Activated CD4-positive, alpha-beta memory T cell treated with anti-CD3 and anti-CD28 coated beads for 36 hours (primary cell): ENCODE measurements around the gene WDR26. TPM values are rescaled to one million over a fixed set of nuclear protein-coding genes. Genes with fewer than 3 reads are reported as not detected.
"Not testable (repeated sequence)": the region's sequence is repeated elsewhere in the genome, so short reads cannot be mapped to it uniquely, and the experiment has no call there.

Experiments used
- CTCF ChIA-PET: fragments of 350-600 bp; sonication (Branson Sonifier 250); formaldehyde crosslinking; loops from one replicate; lab custom pipeline; 2021; ENCODE audit warnings: antibody characterized with exemption, inconsistent platforms; lab: Charles Lee
- POLR2A ChIA-PET: fragments of 350-600 bp; sonication (Branson Sonifier 250); formaldehyde crosslinking; loops from one replicate; lab custom pipeline; 2021; ENCODE audit warnings: antibody characterized with exemption; lab: Charles Lee
- DNase-seq: peaks from one replicate; pipeline ENCODE4 v3.0.0-alpha.2; 2020
- H3K27ac Mint-ChIP-seq: one replicate; pipeline ENCODE4 v1.8.0; 2021; ENCODE audit warnings: mixed read lengths
- H3K27me3 Mint-ChIP-seq: one replicate; pipeline ENCODE4 v1.8.0; 2021; ENCODE audit warnings: mixed read lengths
- H3K36me3 Mint-ChIP-seq: one replicate; pipeline ENCODE4 v1.8.0; 2021; ENCODE audit warnings: mixed read lengths
- H3K4me1 Mint-ChIP-seq: one replicate; pipeline ENCODE4 v1.8.0; 2021; ENCODE audit warnings: low read depth, mixed read lengths
- H3K4me3 Mint-ChIP-seq: one replicate; pipeline ENCODE4 v1.8.0; 2021; ENCODE audit warnings: mild to moderate bottlenecking, mixed read lengths
- H3K9me3 Mint-ChIP-seq: one replicate; pipeline ENCODE4 v1.8.0; 2021; ENCODE audit warnings: mixed read lengths
- intact Hi-C: fragments of 100-400 bp; cut with micrococcal nuclease; formaldehyde crosslinking; loops from one replicate; pipeline ENCODE4 v1.15.1; 2023
- total RNA-seq, 2 experiments: library from RNA; stranded (reverse); gene quantifications; one replicate each; pipeline ENCODE4 v1.2.3, GENCODE V29; 2021

WDR26 gene
- total RNA-seq, 2 experiments from 2014 or later = 69.2 to 72.2 TPM

GRCh38 chr1:224433701-224434672, 610 bp downstream of the WDR26 start:
- peak; percentile 56 for DNase-seq
- intact Hi-C loops = loop anchor here (1.0 to 10.0 kb wide), 8 partner anchors 23 to 1571 kb away; partner anchors contain the start of genes CAPN2 and DEGS1
- peaks cover 52% of the 10 kb centered on the region for H3K4me1 Mint-ChIP-seq
- H3K9me3 Mint-ChIP-seq = no peaks in the 10 kb centered on the region
- H3K27me3 Mint-ChIP-seq = no peaks in the 10 kb centered on the region
- H3K27ac Mint-ChIP-seq = peak overlapping the region; percentile 97
- H3K4me3 Mint-ChIP-seq = peak overlapping the region; percentile 84
- ChIA-PET CTCF (interaction anchor here (1.0 to 4.0 kb wide), 3 partner anchors 23 to 318 kb away, joined by 3 to 27 read pairs (median 23); no protein-coding TSS in a partner anchor), POLR2A (interaction anchor here (1.0 to 1.6 kb wide), 4 partner anchors 47 to 77 kb away, joined by 3 to 7 read pairs (median 5); no protein-coding TSS in a partner anchor)
- H3K36me3 Mint-ChIP-seq = peaks cover 21% of the 10 kb centered on the region

- ChIA-PET POLR2A (interaction anchor here (1.2 to 1.4 kb wide), 2 partner anchors 76 to 99 kb away, joined by 4 read pairs; no protein-coding TSS in a partner anchor), CTCF (interaction anchor here (0.9 to 4.0 kb wide), 5 partner anchors 10 to 317 kb away, joined by 3 to 27 read pairs (median 4); no protein-coding TSS in a partner anchor)
- peak; percentile 41 for DNase-seq
- Mint-ChIP-seq H3K27ac (peak overlapping the region; percentile 87), H3K4me3 (peak overlapping the region; percentile 84), H3K4me1 (peaks cover 51% of the 10 kb centered on the region), H3K9me3 (no peaks in the 10 kb centered on the region), H3K27me3 (no peaks in the 10 kb centered on the region), H3K36me3 (peaks cover 25% of the 10 kb centered on the region)
- intact Hi-C loops = loop anchor here (2.0 to 10.0 kb wide), 6 partner anchors 66 to 1572 kb away; partner anchors contain the start of genes CAPN2 and DEGS1
Observed at GRCh38 chr1:224433041-224433691, 1.4 kb downstream of the WDR26 start.

- intact Hi-C loops = loop anchor here (2.0 to 10.0 kb wide), 6 partner anchors 66 to 1572 kb away; partner anchors contain the start of genes CAPN2 and DEGS1
- H3K27me3 Mint-ChIP-seq = no peaks in the 10 kb centered on the region
- peak overlapping the region; percentile 84 for H3K4me3 Mint-ChIP-seq
- peak overlapping the region; percentile 87 for H3K27ac Mint-ChIP-seq
- CTCF ChIA-PET = interaction anchor here (0.9 to 4.0 kb wide), 5 partner anchors 11 to 316 kb away, joined by 3 to 27 read pairs (median 4); no protein-coding TSS in a partner anchor
- no peaks in the 10 kb centered on the region for H3K9me3 Mint-ChIP-seq
- H3K36me3 Mint-ChIP-seq = peaks cover 29% of the 10 kb centered on the region
- H3K4me1 Mint-ChIP-seq = peaks cover 55% of the 10 kb centered on the region
- DNase-seq = peak; percentile 41
- POLR2A ChIA-PET = interaction anchor here (1.2 to 1.4 kb wide), 2 partner anchors 75 to 99 kb away, joined by 4 read pairs; no protein-coding TSS in a partner anchor
Observed at GRCh38 chr1:224432672-224433040, 1.9 kb downstream of the WDR26 start.

- CTCF ChIA-PET = interaction anchor here (0.8 to 4.0 kb wide), 6 partner anchors 12 to 169 kb away, joined by 3 to 27 read pairs (median 3); no protein-coding TSS in a partner anchor
- intact Hi-C loops = loop anchor here (2.0 to 10.0 kb wide), 6 partner anchors 67 to 1573 kb away; partner anchors contain the start of genes CAPN2 and DEGS1
Observed at GRCh38 chr1:224432146-224432545, 2.5 kb downstream of the WDR26 start.

GRCh38 chr1:224431726-224432125, 2.9 kb downstream of the WDR26 start:
- no peaks in the 10 kb centered on the region for H3K9me3 Mint-ChIP-seq
- no peak for DNase-seq
- ChIA-PET CTCF (interaction anchor here (0.7 to 4.0 kb wide), 8 partner anchors 11 to 169 kb away, joined by 3 to 27 read pairs (median 3); no protein-coding TSS in a partner anchor), POLR2A (no interaction called here)
- peaks cover 34% of the 10 kb centered on the region for H3K36me3 Mint-ChIP-seq
- H3K27me3 Mint-ChIP-seq = no peaks in the 10 kb centered on the region
- peak overlapping the region; percentile 84 for H3K4me3 Mint-ChIP-seq
- peak overlapping the region; percentile 87 for H3K27ac Mint-ChIP-seq
- H3K4me1 Mint-ChIP-seq = peaks cover 55% of the 10 kb centered on the region
- intact Hi-C loops = loop anchor here (2.0 to 10.0 kb wide), 6 partner anchors 67 to 1573 kb away; partner anchors contain the start of genes CAPN2 and DEGS1

More at GRCh38 chr1:224432146-224432545, 2.5 kb downstream of the WDR26 start:
- POLR2A ChIA-PET = interaction anchor here (1.2 to 1.4 kb wide), 2 partner anchors 75 to 98 kb away, joined by 4 read pairs; no protein-coding TSS in a partner anchor
- DNase-seq = no peak
- H3K9me3 Mint-ChIP-seq = no peaks in the 10 kb centered on the region
- H3K4me3 Mint-ChIP-seq = peak overlapping the region; percentile 84
- peak overlapping the region; percentile 87 for H3K27ac Mint-ChIP-seq
- no peaks in the 10 kb centered on the region for H3K27me3 Mint-ChIP-seq
- peaks cover 57% of the 10 kb centered on the region for H3K4me1 Mint-ChIP-seq
- peaks cover 32% of the 10 kb centered on the region for H3K36me3 Mint-ChIP-seq

GRCh38 chr1:224430511-224431113, 4.0 kb downstream of the WDR26 start:
- Mint-ChIP-seq H3K27ac (peak overlapping the region; percentile 72), H3K36me3 (peaks cover 36% of the 10 kb centered on the region), H3K4me1 (peaks cover 48% of the 10 kb centered on the region), H3K9me3 (no peaks in the 10 kb centered on the region), H3K4me3 (peak overlapping the region; percentile 38), H3K27me3 (no peaks in the 10 kb centered on the region)
- intact Hi-C loops = loop anchor here (5.0 to 10.0 kb wide), 5 partner anchors 248 to 1574 kb away; partner anchors contain the start of genes CAPN2 and DEGS1
- POLR2A ChIA-PET = no interaction called here
- peak; percentile 15 for DNase-seq
- CTCF ChIA-PET = interaction anchor here (1.2 to 4.0 kb wide), 3 partner anchors 27 to 262 kb away, joined by 3 to 27 read pairs (median 6); no protein-coding TSS in a partner anchor

- no peak overlapping the region for H3K27ac Mint-ChIP-seq
- H3K27me3 Mint-ChIP-seq = no peaks in the 10 kb centered on the region
- DNase-seq = no peak
- ChIA-PET POLR2A (no interaction called here), CTCF (interaction anchor here (1.2 to 4.0 kb wide), 2 partner anchors 28 to 261 kb away, joined by 3 to 27 read pairs; no protein-coding TSS in a partner anchor)
- peaks cover 53% of the 10 kb centered on the region for H3K4me1 Mint-ChIP-seq
- intact Hi-C loops = loop anchor here (5.0 to 10.0 kb wide), 5 partner anchors 247 to 1575 kb away; partner anchors contain the start of genes CAPN2 and DEGS1
- H3K36me3 Mint-ChIP-seq = peaks cover 36% of the 10 kb centered on the region
- H3K4me3 Mint-ChIP-seq = no peak overlapping the region
- no peaks in the 10 kb centered on the region for H3K9me3 Mint-ChIP-seq
Observed at GRCh38 chr1:224429616-224430326, 4.8 kb downstream of the WDR26 start.

- H3K27me3 Mint-ChIP-seq, intact Hi-C loops, POLR2A ChIA-PET, H3K27ac Mint-ChIP-seq, H3K4me3 Mint-ChIP-seq, H3K9me3 Mint-ChIP-seq, DNase-seq: not testable (repeated sequence)
- peaks cover 43% of the 10 kb centered on the region for H3K36me3 Mint-ChIP-seq
- CTCF ChIA-PET = interaction anchor here (1.4 kb wide), 1 partner anchor 10 kb away, joined by 3 read pairs; no protein-coding TSS in a partner anchor
- H3K4me1 Mint-ChIP-seq = peaks cover 58% of the 10 kb centered on the region
Observed at GRCh38 chr1:224428713-224429112, 5.9 kb downstream of the WDR26 start.

GRCh38 chr1:224427346-224427745, 7.3 kb downstream of the WDR26 start:
- DNase-seq = no peak
- Mint-ChIP-seq H3K27ac (no peak overlapping the region), H3K4me3 (no peak overlapping the region), H3K9me3 (no peaks in the 10 kb centered on the region), H3K4me1 (peaks cover 55% of the 10 kb centered on the region), H3K36me3 (peaks cover 41% of the 10 kb centered on the region), H3K27me3 (no peaks in the 10 kb centered on the region)
- POLR2A ChIA-PET = interaction anchor here (0.6 kb wide), 1 partner anchor 75 kb away, joined by 4 read pairs; no protein-coding TSS in a partner anchor
- CTCF ChIA-PET = interaction anchor here (0.8 to 1.4 kb wide), 2 partner anchors 11 to 30 kb away, joined by 3 read pairs; no protein-coding TSS in a partner anchor
- intact Hi-C loops = no loop called here

- DNase-seq, H3K27me3 Mint-ChIP-seq, H3K4me3 Mint-ChIP-seq, intact Hi-C loops, H3K27ac Mint-ChIP-seq, H3K9me3 Mint-ChIP-seq, CTCF ChIA-PET: not testable (repeated sequence)
- POLR2A ChIA-PET = interaction anchor here (0.6 kb wide), 1 partner anchor 74 kb away, joined by 4 read pairs; no protein-coding TSS in a partner anchor
- Mint-ChIP-seq H3K4me1 (peaks cover 52% of the 10 kb centered on the region), H3K36me3 (peaks cover 44% of the 10 kb centered on the region)
Observed at GRCh38 chr1:224426869-224427268, 7.7 kb downstream of the WDR26 start.
